Caco-2 (cell line): ENCODE measurements around the gene TIMM9. TPM values are rescaled to one million over a fixed set of nuclear protein-coding genes. Genes with fewer than 3 reads are reported as not detected.
A peak's percentile ranks its signal among the peaks of the same experiment; 100 is the strongest.
"Not testable (repeated sequence)": the region's sequence is repeated elsewhere in the genome, so short reads cannot be mapped to it uniquely, and the experiment has no call there.

Experiments
- BruUV-seq: library from RNA; stranded (reverse); fragments of 400-500 nt; replicated peaks from 2 replicates; lab custom pipeline; 2021; lab: Mats Ljungman, UMichigan
- CTCF ChIA-PET: fragments of 300-600 bp; sonication (Branson Sonifier 250); formaldehyde crosslinking; loops from one replicate; lab custom pipeline; 2022; ENCODE audit warnings: antibody characterized with exemption; lab: Charles Lee
- POLR2A ChIA-PET: fragments of 300-600 bp; sonication (Branson Sonifier 250); formaldehyde crosslinking; loops from one replicate; lab custom pipeline; 2022; ENCODE audit warnings: antibody characterized with exemption; lab: Charles Lee
- DNase-seq, 2 experiments: peaks; one replicate each; pipeline versions ENCODE4 v3.0.0 to v3.0.0-alpha.2; 2020 to 2022
- H3K27me3 ChIP-seq: replicated peaks from 2 replicates; pipeline ENCODE4 v1.6.0; 2011; ENCODE audit warnings: low read length; ENCODE audit not compliant: control insufficient read depth, insufficient read depth
- H3K36me3 ChIP-seq: 2 replicates; pipeline ENCODE4 v1.5.1; 2011; ENCODE audit warnings: low read length; ENCODE audit not compliant: control insufficient read depth, insufficient read depth
- H3K4me1 ChIP-seq: fragments of 250-450 bp; sonication (Bioruptor Pico); 2 replicates; pipeline ENCODE4 v1.5.1; 2020; ENCODE audit warnings: mild to moderate bottlenecking
- H3K4me3 ChIP-seq: 2 replicates; pipeline ENCODE4 v1.5.1; 2011; ENCODE audit warnings: low read depth, mild to moderate bottlenecking, control low read depth, low read length
- H3K9me3 ChIP-seq: fragments of 250-450 bp; sonication (Bioruptor Pico); 2 replicates; pipeline ENCODE4 v1.5.1; 2020; ENCODE audit warnings: mild to moderate bottlenecking, moderate library complexity
- H3K27ac Mint-ChIP-seq: one replicate; pipeline ENCODE4 v1.8.0; 2022; ENCODE audit warnings: mixed read lengths; ENCODE audit not compliant: unreplicated experiment
- H3K27me3 Mint-ChIP-seq: one replicate; pipeline ENCODE4 v1.8.0; 2022; ENCODE audit warnings: mixed read lengths; ENCODE audit not compliant: insufficient read depth, unreplicated experiment
- H3K36me3 Mint-ChIP-seq: one replicate; pipeline ENCODE4 v1.8.0; 2022; ENCODE audit warnings: mild to moderate bottlenecking, mixed read lengths; ENCODE audit not compliant: insufficient read depth, unreplicated experiment
- H3K4me1 Mint-ChIP-seq: one replicate; pipeline ENCODE4 v1.8.0; 2022; ENCODE audit warnings: low read depth, mixed read lengths; ENCODE audit not compliant: unreplicated experiment
- H3K4me3 Mint-ChIP-seq: one replicate; pipeline ENCODE4 v1.8.0; 2022; ENCODE audit warnings: mild to moderate bottlenecking, moderate library complexity, mixed read lengths; ENCODE audit not compliant: unreplicated experiment
- H3K9me3 Mint-ChIP-seq: one replicate; pipeline ENCODE4 v1.8.0; 2022; ENCODE audit warnings: mixed read lengths; ENCODE audit not compliant: unreplicated experiment
- intact Hi-C: fragments of 100-400 bp; cut with micrococcal nuclease; formaldehyde crosslinking; loops from one replicate; pipeline ENCODE4 v1.10.0; 2022; ENCODE audit not compliant: unreplicated experiment
- total RNA-seq: library from RNA; stranded (reverse); gene quantifications from 2 replicates; pipeline ENCODE4 v1.2.3, GENCODE V29; 2022
- TF ChIP-seq, protein P1 (sequence below), 2 experiments: fragments of 200-600 bp in 1 of 2; IDR thresholded peaks; 1 replicate in 1 of 2; 2 replicates in 1 of 2; pipeline versions ENCODE4 v1.5.1 to v1.8.0; 2011 to 2022; ENCODE audit warnings: antibody characterized with exemption in 1 of 2, control low read depth in 1 of 2, inconsistent platforms in 1 of 2, low read depth in 1 of 2, low read length in 1 of 2, mild to moderate bottlenecking in 1 of 2, moderate library complexity in 1 of 2; ENCODE audit not compliant: insufficient read depth in 1 of 2, severe bottlenecking in 1 of 2, unreplicated experiment in 1 of 2

The TIMM9 gene
- total RNA-seq, 1 experiment from 2014 or later: 69.2 TPM

DNA sequence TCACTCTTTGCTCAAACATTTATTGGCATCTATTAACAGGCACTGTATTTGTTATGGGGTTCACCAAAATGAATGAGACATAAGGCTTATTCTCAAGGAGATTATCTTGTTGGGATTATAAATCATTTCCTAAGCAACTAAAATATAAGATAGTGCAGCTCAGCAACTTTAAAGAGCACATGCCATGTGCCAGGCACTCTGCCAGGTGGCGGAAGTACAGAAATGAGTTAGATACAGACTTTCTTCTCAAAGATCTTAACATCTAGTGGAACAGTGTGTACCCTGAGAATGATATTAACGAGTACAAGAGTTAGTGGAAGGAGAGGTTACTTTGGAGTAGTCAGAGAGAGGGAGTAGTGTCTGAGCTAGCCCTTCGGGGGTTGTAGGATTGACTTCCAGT, 60.0 kb downstream of the TIMM9 start:
- intact Hi-C loops: no loop called here
- H3K36me3 Mint-ChIP-seq: peaks cover 40% of the 10 kb centered on the region
- H3K4me1 Mint-ChIP-seq: no peaks in the 10 kb centered on the region
- no peaks in the 10 kb centered on the region for H3K27me3 Mint-ChIP-seq
- H3K27ac Mint-ChIP-seq: no peak overlapping the region
- CTCF ChIA-PET: no interaction called here
- Histone ChIP-seq H3K4me1 (no peaks in the 10 kb centered on the region), H3K9me3 (no peaks in the 10 kb centered on the region), H3K36me3 (peaks cover 3% of the 10 kb centered on the region), H3K27me3 (no peaks in the 10 kb centered on the region), H3K4me3 (no peak overlapping the region)
- BruUV-seq: no TSS peak
- POLR2A ChIA-PET: no interaction called here
- H3K4me3 Mint-ChIP-seq: no peak overlapping the region
- TF ChIP-seq, protein P1, sequence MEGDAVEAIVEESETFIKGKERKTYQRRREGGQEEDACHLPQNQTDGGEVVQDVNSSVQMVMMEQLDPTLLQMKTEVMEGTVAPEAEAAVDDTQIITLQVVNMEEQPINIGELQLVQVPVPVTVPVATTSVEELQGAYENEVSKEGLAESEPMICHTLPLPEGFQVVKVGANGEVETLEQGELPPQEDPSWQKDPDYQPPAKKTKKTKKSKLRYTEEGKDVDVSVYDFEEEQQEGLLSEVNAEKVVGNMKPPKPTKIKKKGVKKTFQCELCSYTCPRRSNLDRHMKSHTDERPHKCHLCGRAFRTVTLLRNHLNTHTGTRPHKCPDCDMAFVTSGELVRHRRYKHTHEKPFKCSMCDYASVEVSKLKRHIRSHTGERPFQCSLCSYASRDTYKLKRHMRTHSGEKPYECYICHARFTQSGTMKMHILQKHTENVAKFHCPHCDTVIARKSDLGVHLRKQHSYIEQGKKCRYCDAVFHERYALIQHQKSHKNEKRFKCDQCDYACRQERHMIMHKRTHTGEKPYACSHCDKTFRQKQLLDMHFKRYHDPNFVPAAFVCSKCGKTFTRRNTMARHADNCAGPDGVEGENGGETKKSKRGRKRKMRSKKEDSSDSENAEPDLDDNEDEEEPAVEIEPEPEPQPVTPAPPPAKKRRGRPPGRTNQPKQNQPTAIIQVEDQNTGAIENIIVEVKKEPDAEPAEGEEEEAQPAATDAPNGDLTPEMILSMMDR (IDR thresholded peaks at IDR 0.05; ENCODE audit: insufficient read depth in 1 of 2, low read depth in 1 of 2, low read length in 1 of 2, severe bottlenecking in 1 of 2, unreplicated experiment in 1 of 2): no peak
- DNase-seq: no peak
- H3K9me3 Mint-ChIP-seq: no peaks in the 10 kb centered on the region

DNA sequence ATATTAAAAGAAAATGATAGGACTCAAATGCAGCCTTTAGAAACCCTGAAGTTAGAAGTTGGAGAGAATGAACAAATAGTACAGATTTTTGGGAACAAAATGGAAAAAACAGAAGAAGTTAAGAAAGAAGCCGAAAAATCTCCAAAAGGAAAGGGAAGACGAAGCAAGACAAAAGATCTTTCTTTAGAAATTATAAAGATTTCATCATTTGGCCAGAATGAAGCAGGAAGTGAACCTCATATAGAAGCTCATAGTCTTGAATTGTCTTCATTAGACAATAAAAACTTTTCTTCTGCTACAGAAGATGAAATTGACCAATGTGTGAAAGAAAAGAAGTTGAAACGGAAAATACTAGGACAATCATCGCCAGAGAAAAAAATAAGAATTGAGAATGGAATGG, 63.0 kb downstream of the TIMM9 start:
- Mint-ChIP-seq H3K9me3 (no peaks in the 10 kb centered on the region), H3K27ac (no peak overlapping the region), H3K4me3 (no peak overlapping the region), H3K4me1 (no peaks in the 10 kb centered on the region), H3K36me3 (peaks cover 52% of the 10 kb centered on the region), H3K27me3 (no peaks in the 10 kb centered on the region)
- intact Hi-C loops: no loop called here
- ChIA-PET CTCF (no interaction called here), POLR2A (no interaction called here)
- Histone ChIP-seq H3K27me3 (no peaks in the 10 kb centered on the region), H3K4me1 (no peaks in the 10 kb centered on the region), H3K36me3 (peaks cover 2% of the 10 kb centered on the region; the same call in 1 of the 2 replicates), H3K9me3 (no peaks in the 10 kb centered on the region), H3K4me3 (no peak overlapping the region)
- BruUV-seq: no TSS peak
- TF ChIP-seq, protein P1 (IDR thresholded peaks at IDR 0.05; ENCODE audit: insufficient read depth in 1 of 2, low read depth in 1 of 2, low read length in 1 of 2, severe bottlenecking in 1 of 2, unreplicated experiment in 1 of 2): no peak
- DNase-seq: no peak

DNA sequence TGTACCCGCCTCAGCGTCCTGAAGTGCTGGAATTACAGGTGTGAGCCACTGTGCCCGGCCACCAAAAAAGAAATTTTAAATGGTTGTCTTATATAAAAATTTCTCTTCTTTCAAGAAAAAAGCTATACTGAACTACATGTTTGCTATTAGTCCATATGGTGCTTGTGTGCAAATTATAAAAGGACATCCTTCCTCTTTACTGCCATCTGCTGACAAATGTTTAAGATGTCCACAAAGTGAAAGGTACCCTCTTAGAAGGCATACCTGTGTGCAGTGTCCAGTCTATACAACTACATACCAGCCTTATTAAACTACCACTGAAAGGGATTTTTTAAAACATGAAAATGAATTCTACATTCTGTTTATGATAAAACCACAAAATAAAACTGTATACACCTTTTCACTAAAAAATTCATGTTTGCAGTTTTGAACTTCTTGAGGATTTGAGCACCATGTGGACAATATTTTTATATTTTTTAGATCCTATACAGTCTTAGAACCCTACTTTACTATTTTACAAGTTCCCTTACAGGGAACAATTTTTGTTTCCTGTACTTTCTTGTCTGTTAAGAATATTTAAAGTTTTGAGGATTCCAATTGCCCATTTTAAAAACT, 64.4 kb downstream of the TIMM9 start:
- H3K36me3 ChIP-seq: peaks cover 2% of the 10 kb centered on the region; the same call in 1 of the 2 replicates
- BruUV-seq: no TSS peak
- CTCF ChIA-PET: interaction anchor here (0.6 kb wide), 1 partner anchor 51 kb away, joined by 3 read pairs; no protein-coding TSS in a partner anchor
- no peaks in the 10 kb centered on the region for H3K9me3 Mint-ChIP-seq
- no peaks in the 10 kb centered on the region for H3K4me1 ChIP-seq
- H3K4me1 Mint-ChIP-seq: no peaks in the 10 kb centered on the region
- peak in 1 of 2 experiments; percentile 21 for DNase-seq
- TF ChIP-seq, protein P1 (IDR thresholded peaks at IDR 0.05; ENCODE audit: insufficient read depth in 1 of 2, low read depth in 1 of 2, low read length in 1 of 2, severe bottlenecking in 1 of 2, unreplicated experiment in 1 of 2): peak; percentile 38 to 42
- no peaks in the 10 kb centered on the region for H3K9me3 ChIP-seq
- no peak overlapping the region for H3K4me3 ChIP-seq
- no peak overlapping the region for H3K27ac Mint-ChIP-seq
- H3K27me3 Mint-ChIP-seq: no peaks in the 10 kb centered on the region
- peaks cover 48% of the 10 kb centered on the region for H3K36me3 Mint-ChIP-seq
- no peak overlapping the region for H3K4me3 Mint-ChIP-seq
- POLR2A ChIA-PET: no interaction called here
- no peaks in the 10 kb centered on the region for H3K27me3 ChIP-seq
- intact Hi-C loops: loop anchor here (2.0 kb wide), 1 partner anchor 254 kb away; no protein-coding TSS in a partner anchor

DNA sequence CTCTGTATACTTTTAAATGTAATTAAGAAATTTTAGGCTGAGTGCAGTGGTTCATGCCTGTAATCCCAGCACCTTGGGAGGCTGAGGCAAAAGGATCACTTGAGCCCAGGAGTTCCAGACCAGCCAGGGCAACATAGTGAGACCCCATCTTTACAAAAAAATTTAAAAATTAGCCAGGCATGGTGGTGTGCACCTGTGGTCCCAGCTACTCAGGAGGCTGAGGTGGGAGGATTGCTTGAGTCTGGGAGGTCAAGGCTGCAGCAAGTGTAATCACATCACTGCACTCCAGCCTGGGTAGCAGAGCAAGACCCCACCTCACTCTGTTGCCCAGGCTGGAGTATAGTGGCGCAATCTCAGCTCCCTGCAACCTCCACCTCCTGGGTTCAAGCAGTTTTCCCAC, 65.1 kb downstream of the TIMM9 start:
- DNase-seq, H3K27ac Mint-ChIP-seq, BruUV-seq, H3K4me1 Mint-ChIP-seq, CTCF ChIA-PET, H3K27me3 Mint-ChIP-seq, POLR2A ChIA-PET, H3K27me3 ChIP-seq, H3K36me3 ChIP-seq, H3K4me1 ChIP-seq, H3K4me3 Mint-ChIP-seq, H3K9me3 Mint-ChIP-seq, H3K9me3 ChIP-seq, H3K4me3 ChIP-seq: not testable (repeated sequence)
- H3K36me3 Mint-ChIP-seq: peaks cover 42% of the 10 kb centered on the region
- intact Hi-C loops: loop anchor here (2.0 kb wide), 1 partner anchor 253 kb away; no protein-coding TSS in a partner anchor
